ENCODE results near the gene CHRNA4.
"Not testable (repeated sequence)": the region's sequence is repeated elsewhere in the genome, so short reads cannot be mapped to it uniquely, and the experiment has no call there.

Gene CHRNA4

DNA sequence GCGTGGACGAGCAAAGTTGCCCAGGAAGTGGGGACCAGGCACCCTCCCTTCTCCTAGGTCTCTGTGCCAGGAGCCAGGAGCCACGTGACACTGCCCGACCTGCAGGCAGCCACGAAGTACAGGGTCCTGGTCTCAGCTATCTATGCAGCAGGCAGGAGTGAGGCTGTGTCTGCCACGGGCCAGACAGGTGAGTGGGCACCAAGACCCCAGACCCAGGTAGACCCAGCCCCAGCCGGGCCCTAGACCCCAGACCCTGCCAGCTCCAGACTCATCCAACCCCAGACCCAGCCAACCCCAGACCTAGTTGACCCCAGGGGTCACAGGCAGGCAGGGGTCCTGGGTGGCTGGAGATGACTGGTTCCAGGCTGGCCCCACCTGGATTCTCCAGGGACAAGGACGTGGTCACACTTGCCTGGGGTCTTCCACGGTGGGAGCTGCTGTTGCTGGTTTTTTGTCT, 47.1 kb downstream of the CHRNA4 start:
- no peaks in the 10 kb centered on the region for H3K4me1 Mint-ChIP-seq (ENCODE audit: low read depth)
- no peak overlapping the region for H3K4me3 Mint-ChIP-seq
- no peaks in the 10 kb centered on the region for H3K27me3 Mint-ChIP-seq
- H3K9me3 Mint-ChIP-seq (ENCODE audit: low read depth): no peaks in the 10 kb centered on the region
- H3K36me3 Mint-ChIP-seq: no peaks in the 10 kb centered on the region
- no peak overlapping the region for H3K27ac Mint-ChIP-seq

DNA sequence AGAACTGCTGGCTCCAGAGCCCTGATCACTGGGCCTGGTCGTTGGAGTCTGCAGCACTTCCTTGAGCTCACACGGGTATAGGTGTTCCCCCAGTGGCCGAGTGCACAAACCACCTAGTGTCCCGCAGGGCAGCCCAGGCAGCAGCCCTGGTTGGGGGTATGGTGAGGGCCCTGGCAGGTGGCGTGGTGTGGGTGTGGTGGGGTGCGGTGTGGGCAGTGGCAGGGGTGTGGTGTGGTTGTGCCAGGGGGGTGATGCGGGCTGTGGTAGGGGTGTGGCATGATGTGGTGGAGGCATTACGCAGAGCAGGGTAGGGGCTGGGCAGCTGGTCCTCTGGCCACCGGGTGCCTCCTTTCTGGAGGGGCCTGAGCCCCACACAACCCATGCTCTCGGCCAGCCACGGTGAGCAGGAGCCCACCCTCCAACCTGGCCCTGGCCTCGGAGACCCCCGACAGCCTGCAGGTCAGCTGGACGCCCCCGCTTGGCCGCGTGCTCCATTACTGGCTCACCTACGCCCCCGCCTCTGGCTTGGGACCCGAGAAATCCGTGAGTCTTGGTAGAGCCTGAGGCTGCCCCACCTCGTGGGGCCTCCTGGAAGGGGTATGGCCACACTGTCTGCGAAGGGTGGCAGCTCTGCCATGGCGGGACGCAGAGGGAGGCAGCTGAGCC, 47.7 kb downstream of the CHRNA4 start:
- H3K4me1 Mint-ChIP-seq (ENCODE audit: low read depth): no peaks in the 10 kb centered on the region
- no peaks in the 10 kb centered on the region for H3K9me3 Mint-ChIP-seq (ENCODE audit: low read depth)
- H3K4me3 Mint-ChIP-seq: no peak overlapping the region
- no peaks in the 10 kb centered on the region for H3K27me3 Mint-ChIP-seq
- no peaks in the 10 kb centered on the region for H3K36me3 Mint-ChIP-seq
- H3K27ac Mint-ChIP-seq: no peak overlapping the region

- Mint-ChIP-seq H3K27ac (no peak overlapping the region), H3K36me3 (no peaks in the 10 kb centered on the region), H3K9me3 (ENCODE audit: low read depth) (no peaks in the 10 kb centered on the region), H3K4me1 (ENCODE audit: low read depth) (no peaks in the 10 kb centered on the region), H3K27me3 (no peaks in the 10 kb centered on the region), H3K4me3 (no peak overlapping the region)
Observed at GRCh38 chr20:63312690-63313348, 48.3 kb downstream of the CHRNA4 start.

DNA sequence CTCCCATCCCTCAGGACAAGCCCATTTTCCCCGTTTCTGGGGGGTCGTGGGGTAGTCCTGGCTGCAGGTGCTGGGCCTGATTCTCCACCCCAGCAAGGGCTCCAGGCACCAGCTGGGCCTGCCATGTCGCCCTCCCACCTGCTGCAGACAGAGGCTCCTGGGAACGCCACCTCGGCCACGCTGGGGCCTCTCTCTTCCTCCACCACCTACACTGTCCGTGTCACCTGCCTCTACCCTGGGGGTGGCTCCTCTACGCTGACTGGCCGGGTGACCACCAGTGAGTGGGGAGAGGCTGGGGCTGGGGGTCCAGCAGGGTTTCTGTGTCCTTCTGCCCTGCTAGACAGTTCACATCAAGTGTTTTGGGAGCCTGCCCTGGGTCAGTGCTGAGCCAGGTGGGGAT, 48.9 kb downstream of the CHRNA4 start:
- Mint-ChIP-seq H3K27ac (no peak overlapping the region), H3K4me1 (ENCODE audit: low read depth) (no peaks in the 10 kb centered on the region), H3K27me3 (no peaks in the 10 kb centered on the region), H3K4me3 (no peak overlapping the region), H3K9me3 (ENCODE audit: low read depth) (no peaks in the 10 kb centered on the region), H3K36me3 (no peaks in the 10 kb centered on the region)

GRCh38 chr20:63311833-63312243, 49.3 kb downstream of the CHRNA4 start:
- Mint-ChIP-seq H3K4me3 (no peak overlapping the region), H3K27me3 (no peaks in the 10 kb centered on the region), H3K36me3 (no peaks in the 10 kb centered on the region), H3K4me1 (ENCODE audit: low read depth) (no peaks in the 10 kb centered on the region), H3K27ac (no peak overlapping the region), H3K9me3 (ENCODE audit: low read depth) (no peaks in the 10 kb centered on the region)

- no peaks in the 10 kb centered on the region for H3K4me1 Mint-ChIP-seq (ENCODE audit: low read depth)
- no peaks in the 10 kb centered on the region for H3K36me3 Mint-ChIP-seq
- no peaks in the 10 kb centered on the region for H3K27me3 Mint-ChIP-seq
- H3K27ac Mint-ChIP-seq: no peak overlapping the region
- H3K9me3 Mint-ChIP-seq (ENCODE audit: low read depth): no peaks in the 10 kb centered on the region
- H3K4me3 Mint-ChIP-seq: no peak overlapping the region
Observed at GRCh38 chr20:63311186-63311832, 49.8 kb downstream of the CHRNA4 start.

DNA sequence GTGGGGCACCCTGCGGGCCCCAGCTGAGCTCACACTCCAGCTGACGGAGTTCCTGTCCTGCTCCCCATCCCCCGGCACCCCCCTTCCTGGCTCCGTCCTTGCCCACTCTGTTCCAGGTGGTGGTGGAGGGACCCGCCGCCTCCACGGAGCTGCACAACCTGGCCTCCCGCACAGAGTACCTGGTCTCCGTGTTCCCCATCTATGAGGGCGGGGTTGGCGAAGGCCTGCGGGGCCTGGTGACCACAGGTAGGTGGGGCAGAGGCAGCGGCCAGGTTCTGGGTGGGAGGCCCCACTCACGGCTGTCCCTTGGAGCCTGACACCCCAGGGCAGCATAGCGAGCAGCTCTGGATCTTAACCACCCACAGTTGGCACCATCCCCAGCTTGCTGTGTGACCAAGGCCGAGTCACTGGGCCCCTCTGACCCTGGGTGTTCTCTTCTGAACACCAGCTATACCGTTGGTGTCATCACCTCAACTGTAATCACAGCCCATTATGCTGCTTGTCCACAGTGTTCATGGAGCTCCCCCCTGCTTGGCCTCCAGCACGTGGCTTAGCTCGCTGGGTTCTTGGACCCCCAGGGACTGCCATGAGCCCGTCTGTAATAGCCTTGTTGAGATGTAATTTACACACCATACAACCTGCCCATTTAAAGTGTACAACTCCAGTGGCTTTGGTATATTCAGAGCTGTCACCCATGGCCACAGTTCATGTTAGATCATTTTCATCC, 50.7 kb downstream of the CHRNA4 start:
- Mint-ChIP-seq H3K4me3 (no peak overlapping the region), H3K27ac (no peak overlapping the region), H3K4me1 (ENCODE audit: low read depth) (no peaks in the 10 kb centered on the region), H3K9me3 (ENCODE audit: low read depth) (no peaks in the 10 kb centered on the region), H3K36me3 (no peaks in the 10 kb centered on the region), H3K27me3 (no peaks in the 10 kb centered on the region)

DNA sequence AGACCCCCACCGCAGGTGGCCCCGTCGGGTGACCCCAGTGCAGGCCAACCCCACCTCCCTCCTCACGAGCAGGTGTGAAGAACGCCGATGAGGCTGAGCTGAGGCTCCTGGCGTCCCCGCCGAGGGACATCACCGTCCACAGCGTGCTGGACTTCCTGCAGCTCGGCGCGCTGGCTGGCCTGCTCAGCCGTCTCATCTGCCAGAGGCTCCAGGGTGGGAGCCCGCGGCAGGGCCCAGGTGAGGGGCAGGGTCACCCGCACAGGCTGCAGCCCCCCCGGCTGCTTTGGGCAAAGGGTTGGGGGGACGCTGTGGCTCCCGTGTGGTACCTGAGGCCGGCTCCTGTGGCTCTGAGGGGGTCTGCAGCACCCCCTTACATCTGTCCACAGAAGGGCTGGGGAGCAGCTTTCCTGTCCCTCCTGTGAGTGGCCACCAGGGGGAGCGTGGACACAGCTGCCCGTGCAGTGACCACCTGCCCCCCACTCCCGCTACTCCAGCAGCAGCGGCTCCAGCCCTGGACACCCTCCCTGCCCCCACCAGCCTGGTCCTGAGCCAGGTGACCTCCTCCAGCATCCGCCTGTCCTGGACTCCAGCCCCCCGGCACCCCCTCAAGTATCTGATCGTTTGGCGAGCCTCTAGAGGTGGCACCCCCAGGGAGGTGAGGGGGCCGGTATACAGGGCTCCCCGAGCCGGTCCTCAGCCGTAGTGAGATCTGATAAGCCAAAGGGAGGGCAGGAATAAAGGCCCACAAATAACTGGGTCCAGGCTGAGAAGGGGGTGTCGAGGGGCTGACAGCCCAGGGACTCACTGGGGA, 51.7 kb downstream of the CHRNA4 start:
- no peak overlapping the region for H3K4me3 Mint-ChIP-seq
- no peak overlapping the region for H3K27ac Mint-ChIP-seq
- no peaks in the 10 kb centered on the region for H3K36me3 Mint-ChIP-seq
- H3K9me3 Mint-ChIP-seq (ENCODE audit: low read depth): no peaks in the 10 kb centered on the region
- H3K4me1 Mint-ChIP-seq (ENCODE audit: low read depth): no peaks in the 10 kb centered on the region
- peaks cover 3% of the 10 kb centered on the region for H3K27me3 Mint-ChIP-seq

GRCh38 chr20:63308218-63308911, 52.8 kb downstream of the CHRNA4 start:
- no peaks in the 10 kb centered on the region for H3K36me3 Mint-ChIP-seq
- H3K9me3 Mint-ChIP-seq (ENCODE audit: low read depth): no peaks in the 10 kb centered on the region
- H3K4me1 Mint-ChIP-seq (ENCODE audit: low read depth): no peaks in the 10 kb centered on the region
- H3K27me3 Mint-ChIP-seq: peaks cover 3% of the 10 kb centered on the region
- no peak overlapping the region for H3K4me3 Mint-ChIP-seq
- no peak overlapping the region for H3K27ac Mint-ChIP-seq

- Mint-ChIP-seq H3K36me3 (peaks cover 1% of the 10 kb centered on the region), H3K4me3 (no peak overlapping the region), H3K9me3 (ENCODE audit: low read depth) (peaks cover 2% of the 10 kb centered on the region), H3K27ac (no peak overlapping the region), H3K27me3 (peaks cover 6% of the 10 kb centered on the region), H3K4me1 (ENCODE audit: low read depth) (no peaks in the 10 kb centered on the region)
Observed at GRCh38 chr20:63307538-63308217, 53.5 kb downstream of the CHRNA4 start.

GRCh38 chr20:63306673-63307537, 54.2 kb downstream of the CHRNA4 start:
- Mint-ChIP-seq H3K27ac (no peak overlapping the region), H3K36me3 (peaks cover 3% of the 10 kb centered on the region), H3K4me1 (ENCODE audit: low read depth) (no peaks in the 10 kb centered on the region), H3K27me3 (peaks cover 7% of the 10 kb centered on the region), H3K9me3 (ENCODE audit: low read depth) (peaks cover 5% of the 10 kb centered on the region), H3K4me3 (no peak overlapping the region)

DNA sequence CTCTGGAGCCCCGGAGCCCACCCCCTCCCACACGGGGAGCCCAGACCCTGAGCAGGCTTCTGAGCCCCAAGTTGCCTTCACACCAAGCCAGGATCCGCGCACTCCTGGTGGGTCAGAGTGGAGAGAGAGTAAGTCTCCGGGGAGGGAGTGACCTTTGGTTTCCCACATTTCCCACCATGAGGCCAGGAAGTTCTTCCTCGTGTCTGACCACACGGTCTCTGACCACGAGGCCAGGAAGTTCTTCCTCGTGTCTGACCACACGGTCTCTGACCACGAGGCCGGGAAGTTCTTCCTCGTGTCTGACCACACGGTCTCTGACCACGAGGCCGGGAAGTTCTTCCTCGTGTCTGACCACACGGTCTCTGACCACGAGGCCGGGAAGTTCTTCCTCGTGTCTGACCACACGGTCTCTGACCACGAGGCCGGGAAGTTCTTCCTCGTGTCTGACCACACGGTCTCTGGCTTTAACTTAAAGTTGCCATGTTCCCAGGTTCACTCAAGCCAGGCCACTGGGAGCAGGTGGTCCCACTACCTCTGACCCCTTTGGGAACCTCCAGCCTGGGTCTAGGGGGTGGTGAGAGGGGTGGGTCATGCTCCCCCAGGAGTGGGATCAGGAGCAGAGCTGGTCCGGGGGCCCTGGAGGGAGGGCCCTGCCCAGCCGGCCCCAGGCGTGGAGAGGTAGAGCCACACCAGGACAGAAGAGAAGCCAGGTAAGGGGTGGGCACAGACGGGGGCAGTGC, 55.0 kb downstream of the CHRNA4 start:
- H3K27ac Mint-ChIP-seq; H3K4me3 Mint-ChIP-seq; H3K4me1 Mint-ChIP-seq (ENCODE audit: low read depth); H3K36me3 Mint-ChIP-seq: not testable (repeated sequence)
- Mint-ChIP-seq H3K27me3 (peaks cover 10% of the 10 kb centered on the region), H3K9me3 (ENCODE audit: low read depth) (peaks cover 11% of the 10 kb centered on the region)
